SKM-1 (cell line): ENCODE measurements around the gene PROX2.

Source experiments
- DNase-seq: peaks from one replicate; lab custom pipeline; 2025; ENCODE audit not compliant: unreplicated experiment; lab: John Stamatoyannopoulos, UW

Gene PROX2

GRCh38 chr14:74875941-74876913 lies at the start of gene PROX2:
PROX2 (minus strand) TSS chr14:74876145; CDS start chr14:74863834, 12,311 bp downstream.
- DNase-seq: no peak

- no peak for DNase-seq
Measured at GRCh38 chr14:74924061-74924460, 48.1 kb upstream of the PROX2 start.

GRCh38 chr14:74922752-74923401 lies 46.9 kb upstream of the PROX2 start, which contains the start of gene RPS6KL1:
RPS6KL1 (minus strand) TSS chr14:74923260; CDS start chr14:74921541, 1,719 bp downstream.
- DNase-seq: peak; percentile 8

- DNase-seq: no peak
Measured at GRCh38 chr14:74921987-74922751, 46.2 kb upstream of the PROX2 start.

GRCh38 chr14:74921053-74921620 lies 45.2 kb upstream of the PROX2 start:
- DNase-seq: no peak

- DNase-seq: no peak
Measured at GRCh38 chr14:74920281-74920680, 44.3 kb upstream of the PROX2 start.

GRCh38 chr14:74919421-74920165 lies 43.6 kb upstream of the PROX2 start:
- DNase-seq: no peak

- DNase-seq: no peak
Measured at GRCh38 chr14:74918380-74918779, 42.4 kb upstream of the PROX2 start.

GRCh38 chr14:74917646-74918081 lies 41.7 kb upstream of the PROX2 start:
- DNase-seq: no peak

- no peak for DNase-seq
Measured at GRCh38 chr14:74917178-74917543, 41.2 kb upstream of the PROX2 start.

GRCh38 chr14:74915826-74916225 lies 39.9 kb upstream of the PROX2 start:
- DNase-seq: no peak

- no peak for DNase-seq
Measured at GRCh38 chr14:74915426-74915825, 39.5 kb upstream of the PROX2 start.

GRCh38 chr14:74913986-74914573 lies 38.1 kb upstream of the PROX2 start:
- no peak for DNase-seq

GRCh38 chr14:74913393-74913910 lies 37.5 kb upstream of the PROX2 start:
- no peak for DNase-seq

- no peak for DNase-seq
Measured at GRCh38 chr14:74912801-74913200, 36.9 kb upstream of the PROX2 start.

- DNase-seq: no peak
Measured at GRCh38 chr14:74912111-74912510, 36.2 kb upstream of the PROX2 start.

- DNase-seq: no peak
Measured at GRCh38 chr14:74911704-74912103, 35.8 kb upstream of the PROX2 start.

GRCh38 chr14:74911221-74911620 lies 35.3 kb upstream of the PROX2 start:
- DNase-seq: no peak

GRCh38 chr14:74910556-74910955 lies 34.6 kb upstream of the PROX2 start:
- DNase-seq: no peak

- no peak for DNase-seq
Measured at GRCh38 chr14:74909911-74910310, 34.0 kb upstream of the PROX2 start.
